HEK293 (cell line): ENCODE data around the gene PFKL.
A peak's percentile ranks its signal among the peaks of the same experiment; 100 is the strongest.

Source experiments
- BCL11A ChIP-seq: fragments of 450-650 bp; formaldehyde crosslinking; IDR thresholded peaks from 2 replicates; pipeline ENCODE4 v1.5.1; 2016; ENCODE audit warnings: low read depth, missing biosample characterization, missing genetic modification characterization
- GLIS1 ChIP-seq: fragments of 450-650 bp; formaldehyde crosslinking; IDR thresholded peaks from 2 replicates; pipeline ENCODE4 v1.5.1; 2016; ENCODE audit warnings: missing biosample characterization, missing genetic modification characterization
- IKZF3 ChIP-seq: fragments of 450-650 bp; IDR thresholded peaks from 2 replicates; pipeline ENCODE4 v1.5.0; 2018; ENCODE audit warnings: missing biosample characterization, mild to moderate bottlenecking, missing genetic modification characterization, moderate library complexity
- RBAK ChIP-seq: fragments of 450-650 bp; formaldehyde crosslinking; IDR thresholded peaks from 2 replicates; pipeline ENCODE4 v1.5.1; 2016; ENCODE audit warnings: missing biosample characterization, missing genetic modification characterization
- YY1 ChIP-seq: fragments of 450-650 bp; formaldehyde crosslinking; IDR thresholded peaks from 2 replicates; pipeline ENCODE4 v1.5.1; 2018; ENCODE audit warnings: missing biosample characterization, missing genetic modification characterization
- ZBTB17 ChIP-seq: fragments of 450-650 bp; formaldehyde crosslinking; IDR thresholded peaks from 2 replicates; pipeline ENCODE4 v1.5.1; 2016; ENCODE audit warnings: missing biosample characterization, missing genetic modification characterization
- ZBTB48 ChIP-seq: fragments of 450-650 bp; formaldehyde crosslinking; IDR thresholded peaks from 2 replicates; pipeline ENCODE4 v1.5.1; 2016; ENCODE audit warnings: missing biosample characterization, missing genetic modification characterization
- ZEB2 ChIP-seq: fragments of 450-650 bp; formaldehyde crosslinking; IDR thresholded peaks from 2 replicates; pipeline ENCODE4 v1.5.1; 2016; ENCODE audit warnings: missing biosample characterization, missing genetic modification characterization
- ZNF10 ChIP-seq: fragments of 450-650 bp; formaldehyde crosslinking; IDR thresholded peaks from 2 replicates; pipeline ENCODE4 v1.5.1; 2017; ENCODE audit warnings: missing biosample characterization, missing genetic modification characterization
- ZNF112 ChIP-seq: fragments of 450-650 bp; formaldehyde crosslinking; IDR thresholded peaks from 2 replicates; pipeline ENCODE4 v1.5.0; 2017; ENCODE audit warnings: missing biosample characterization, missing genetic modification characterization
- ZNF16 ChIP-seq: fragments of 450-650 bp; formaldehyde crosslinking; IDR thresholded peaks from 2 replicates; pipeline ENCODE4 v1.5.1; 2016; ENCODE audit warnings: low read depth, missing biosample characterization, missing genetic modification characterization
- ZNF24 ChIP-seq: fragments of 450-650 bp; formaldehyde crosslinking; IDR thresholded peaks from 2 replicates; pipeline ENCODE4 v1.5.1; 2016; ENCODE audit warnings: missing biosample characterization, missing genetic modification characterization
- ZNF302 ChIP-seq: fragments of 450-650 bp; formaldehyde crosslinking; IDR thresholded peaks from 2 replicates; pipeline ENCODE4 v1.5.1; 2016; ENCODE audit warnings: missing biosample characterization, missing genetic modification characterization, low read depth
- ZNF423 ChIP-seq: fragments of 450-650 bp; formaldehyde crosslinking; IDR thresholded peaks from 2 replicates; pipeline ENCODE4 v1.5.1; 2016; ENCODE audit warnings: missing biosample characterization, missing genetic modification characterization
- ZNF426 ChIP-seq: fragments of 450-650 bp; formaldehyde crosslinking; IDR thresholded peaks from 2 replicates; pipeline ENCODE4 v1.5.1; 2017; ENCODE audit warnings: missing biosample characterization, missing genetic modification characterization, mild to moderate bottlenecking, inconsistent platforms, moderate library complexity
- ZNF48 ChIP-seq: fragments of 450-650 bp; formaldehyde crosslinking; IDR thresholded peaks from 2 replicates; pipeline ENCODE4 v1.5.1; 2016; ENCODE audit warnings: missing biosample characterization, missing genetic modification characterization
- ZNF560 ChIP-seq: fragments of 450-650 bp; formaldehyde crosslinking; IDR thresholded peaks from 2 replicates; pipeline ENCODE4 v1.5.1; 2017; ENCODE audit warnings: missing biosample characterization, missing genetic modification characterization, borderline replicate concordance
- ZNF600 ChIP-seq: fragments of 450-650 bp; formaldehyde crosslinking; IDR thresholded peaks from 2 replicates; pipeline ENCODE4 v1.5.1; 2016; ENCODE audit warnings: missing biosample characterization, missing genetic modification characterization
- ZNF776 ChIP-seq: fragments of 450-650 bp; formaldehyde crosslinking; IDR thresholded peaks from 2 replicates; pipeline ENCODE4 v1.5.0; 2017; ENCODE audit warnings: missing biosample characterization, missing genetic modification characterization, borderline replicate concordance
- TF ChIP-seq, protein P1 (sequence below): fragments of 450-650 bp; formaldehyde crosslinking; IDR thresholded peaks from 2 replicates; pipeline ENCODE4 v1.5.1; 2016; ENCODE audit warnings: missing biosample characterization, missing genetic modification characterization
- TF ChIP-seq, protein P2 (sequence below): fragments of 450-650 bp; IDR thresholded peaks from 2 replicates; pipeline ENCODE4 v1.5.1; 2018; ENCODE audit warnings: missing biosample characterization, mild to moderate bottlenecking, missing genetic modification characterization
- TF ChIP-seq, protein P3 (sequence below): sonication (generic); formaldehyde crosslinking; IDR thresholded peaks from 2 replicates; pipeline ENCODE4 v1.8.1; 2022; ENCODE audit warnings: mild to moderate bottlenecking, moderate library complexity, missing genetic modification reagents
- TF ChIP-seq, protein P4 (sequence below): fragments of 450-650 bp; formaldehyde crosslinking; conservative IDR thresholded peaks from 2 replicates; pipeline ENCODE4 v1.5.1; 2016; ENCODE audit warnings: low read depth, missing biosample characterization, missing genetic modification characterization
- TF ChIP-seq, protein P5 (sequence below): fragments of 450-650 bp; formaldehyde crosslinking; IDR thresholded peaks from 2 replicates; pipeline ENCODE4 v1.5.1; 2016; ENCODE audit warnings: missing biosample characterization, missing genetic modification characterization
- TF ChIP-seq, protein P6 (sequence below): fragments of 450-650 bp; formaldehyde crosslinking; IDR thresholded peaks from 2 replicates; pipeline ENCODE4 v1.5.1; 2016; ENCODE audit warnings: missing biosample characterization, missing genetic modification characterization

Gene PFKL

DNA sequence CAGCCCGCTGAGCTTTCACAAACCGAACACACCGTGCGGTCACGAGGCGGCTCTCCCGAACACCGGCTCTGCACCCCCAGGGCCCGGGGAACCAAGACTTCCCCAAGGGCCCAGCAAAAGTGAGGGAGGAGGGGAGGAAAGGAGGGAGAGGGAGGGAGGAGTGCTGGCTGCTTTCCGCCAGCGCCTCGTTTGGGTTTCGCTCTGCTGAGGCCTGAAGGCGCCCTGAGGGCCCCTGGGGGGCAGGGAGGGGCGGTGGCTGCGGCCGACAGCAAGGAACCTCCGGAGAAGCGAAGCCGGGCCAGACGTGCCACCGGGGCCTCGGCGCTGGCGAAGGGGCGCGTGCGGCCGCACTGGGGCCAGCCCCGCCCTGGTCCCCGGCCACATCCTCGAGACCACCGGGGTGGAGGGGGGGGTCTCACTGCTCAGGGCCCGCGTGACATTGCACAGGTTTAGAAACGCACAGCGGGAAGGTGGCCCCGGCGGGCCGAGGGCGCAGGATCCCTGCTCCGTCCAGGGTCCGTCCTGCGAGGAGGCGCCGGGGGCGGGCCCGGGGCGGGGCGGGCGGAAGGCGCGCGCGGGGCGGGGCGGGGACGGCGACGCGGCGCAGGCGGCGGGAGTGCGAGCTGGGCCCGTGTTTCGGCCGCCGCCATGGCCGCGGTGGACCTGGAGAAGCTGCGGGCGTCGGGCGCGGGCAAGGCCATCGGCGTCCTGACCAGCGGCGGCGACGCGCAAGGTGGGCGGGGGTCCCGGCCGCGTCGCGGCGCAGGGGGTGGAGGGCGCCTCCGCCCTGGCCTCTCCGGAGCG is at the start of gene PFKL (continued):
- no peak for TF ChIP-seq YY1 (tag by site-specific recombination)
- TF ChIP-seq, protein P1, sequence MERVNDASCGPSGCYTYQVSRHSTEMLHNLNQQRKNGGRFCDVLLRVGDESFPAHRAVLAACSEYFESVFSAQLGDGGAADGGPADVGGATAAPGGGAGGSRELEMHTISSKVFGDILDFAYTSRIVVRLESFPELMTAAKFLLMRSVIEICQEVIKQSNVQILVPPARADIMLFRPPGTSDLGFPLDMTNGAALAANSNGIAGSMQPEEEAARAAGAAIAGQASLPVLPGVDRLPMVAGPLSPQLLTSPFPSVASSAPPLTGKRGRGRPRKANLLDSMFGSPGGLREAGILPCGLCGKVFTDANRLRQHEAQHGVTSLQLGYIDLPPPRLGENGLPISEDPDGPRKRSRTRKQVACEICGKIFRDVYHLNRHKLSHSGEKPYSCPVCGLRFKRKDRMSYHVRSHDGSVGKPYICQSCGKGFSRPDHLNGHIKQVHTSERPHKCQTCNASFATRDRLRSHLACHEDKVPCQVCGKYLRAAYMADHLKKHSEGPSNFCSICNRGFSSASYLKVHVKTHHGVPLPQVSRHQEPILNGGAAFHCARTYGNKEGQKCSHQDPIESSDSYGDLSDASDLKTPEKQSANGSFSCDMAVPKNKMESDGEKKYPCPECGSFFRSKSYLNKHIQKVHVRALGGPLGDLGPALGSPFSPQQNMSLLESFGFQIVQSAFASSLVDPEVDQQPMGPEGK (tag by site-specific recombination): peak; percentile 97
- TF ChIP-seq ZNF426: no peak
- peak; percentile 99 for TF ChIP-seq ZBTB48
- no peak for TF ChIP-seq ZNF48 (tag by site-specific recombination)
- peak; percentile 83 for TF ChIP-seq ZNF423
- TF ChIP-seq ZBTB17: peak; percentile 84
- TF ChIP-seq BCL11A (tag by site-specific recombination): peak; percentile 78
- TF ChIP-seq GLIS1 (tag by site-specific recombination): peak; percentile 96
- TF ChIP-seq ZNF600 (tag by site-specific recombination): peak; percentile 85
- no peak for TF ChIP-seq ZNF112 (tag by site-specific recombination)
- TF ChIP-seq, protein P2, sequence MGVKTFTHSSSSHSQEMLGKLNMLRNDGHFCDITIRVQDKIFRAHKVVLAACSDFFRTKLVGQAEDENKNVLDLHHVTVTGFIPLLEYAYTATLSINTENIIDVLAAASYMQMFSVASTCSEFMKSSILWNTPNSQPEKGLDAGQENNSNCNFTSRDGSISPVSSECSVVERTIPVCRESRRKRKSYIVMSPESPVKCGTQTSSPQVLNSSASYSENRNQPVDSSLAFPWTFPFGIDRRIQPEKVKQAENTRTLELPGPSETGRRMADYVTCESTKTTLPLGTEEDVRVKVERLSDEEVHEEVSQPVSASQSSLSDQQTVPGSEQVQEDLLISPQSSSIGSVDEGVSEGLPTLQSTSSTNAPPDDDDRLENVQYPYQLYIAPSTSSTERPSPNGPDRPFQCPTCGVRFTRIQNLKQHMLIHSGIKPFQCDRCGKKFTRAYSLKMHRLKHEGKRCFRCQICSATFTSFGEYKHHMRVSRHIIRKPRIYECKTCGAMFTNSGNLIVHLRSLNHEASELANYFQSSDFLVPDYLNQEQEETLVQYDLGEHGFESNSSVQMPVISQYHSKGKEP (tag by site-specific recombination): no peak
- TF ChIP-seq ZNF776 (tag by site-specific recombination): no peak
- TF ChIP-seq RBAK (tag by site-specific recombination): no peak
- TF ChIP-seq, protein P3, sequence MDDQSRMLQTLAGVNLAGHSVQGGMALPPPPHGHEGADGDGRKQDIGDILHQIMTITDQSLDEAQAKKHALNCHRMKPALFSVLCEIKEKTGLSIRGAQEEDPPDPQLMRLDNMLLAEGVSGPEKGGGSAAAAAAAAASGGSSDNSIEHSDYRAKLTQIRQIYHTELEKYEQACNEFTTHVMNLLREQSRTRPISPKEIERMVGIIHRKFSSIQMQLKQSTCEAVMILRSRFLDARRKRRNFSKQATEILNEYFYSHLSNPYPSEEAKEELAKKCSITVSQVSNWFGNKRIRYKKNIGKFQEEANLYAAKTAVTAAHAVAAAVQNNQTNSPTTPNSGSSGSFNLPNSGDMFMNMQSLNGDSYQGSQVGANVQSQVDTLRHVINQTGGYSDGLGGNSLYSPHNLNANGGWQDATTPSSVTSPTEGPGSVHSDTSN (CRISPR knock-in tag): peak; percentile 33; the same call in 1 of the 2 replicates
- no peak for TF ChIP-seq ZNF16
- peak; percentile 63 for TF ChIP-seq ZNF10 (tag by site-specific recombination)
- TF ChIP-seq, protein P4, sequence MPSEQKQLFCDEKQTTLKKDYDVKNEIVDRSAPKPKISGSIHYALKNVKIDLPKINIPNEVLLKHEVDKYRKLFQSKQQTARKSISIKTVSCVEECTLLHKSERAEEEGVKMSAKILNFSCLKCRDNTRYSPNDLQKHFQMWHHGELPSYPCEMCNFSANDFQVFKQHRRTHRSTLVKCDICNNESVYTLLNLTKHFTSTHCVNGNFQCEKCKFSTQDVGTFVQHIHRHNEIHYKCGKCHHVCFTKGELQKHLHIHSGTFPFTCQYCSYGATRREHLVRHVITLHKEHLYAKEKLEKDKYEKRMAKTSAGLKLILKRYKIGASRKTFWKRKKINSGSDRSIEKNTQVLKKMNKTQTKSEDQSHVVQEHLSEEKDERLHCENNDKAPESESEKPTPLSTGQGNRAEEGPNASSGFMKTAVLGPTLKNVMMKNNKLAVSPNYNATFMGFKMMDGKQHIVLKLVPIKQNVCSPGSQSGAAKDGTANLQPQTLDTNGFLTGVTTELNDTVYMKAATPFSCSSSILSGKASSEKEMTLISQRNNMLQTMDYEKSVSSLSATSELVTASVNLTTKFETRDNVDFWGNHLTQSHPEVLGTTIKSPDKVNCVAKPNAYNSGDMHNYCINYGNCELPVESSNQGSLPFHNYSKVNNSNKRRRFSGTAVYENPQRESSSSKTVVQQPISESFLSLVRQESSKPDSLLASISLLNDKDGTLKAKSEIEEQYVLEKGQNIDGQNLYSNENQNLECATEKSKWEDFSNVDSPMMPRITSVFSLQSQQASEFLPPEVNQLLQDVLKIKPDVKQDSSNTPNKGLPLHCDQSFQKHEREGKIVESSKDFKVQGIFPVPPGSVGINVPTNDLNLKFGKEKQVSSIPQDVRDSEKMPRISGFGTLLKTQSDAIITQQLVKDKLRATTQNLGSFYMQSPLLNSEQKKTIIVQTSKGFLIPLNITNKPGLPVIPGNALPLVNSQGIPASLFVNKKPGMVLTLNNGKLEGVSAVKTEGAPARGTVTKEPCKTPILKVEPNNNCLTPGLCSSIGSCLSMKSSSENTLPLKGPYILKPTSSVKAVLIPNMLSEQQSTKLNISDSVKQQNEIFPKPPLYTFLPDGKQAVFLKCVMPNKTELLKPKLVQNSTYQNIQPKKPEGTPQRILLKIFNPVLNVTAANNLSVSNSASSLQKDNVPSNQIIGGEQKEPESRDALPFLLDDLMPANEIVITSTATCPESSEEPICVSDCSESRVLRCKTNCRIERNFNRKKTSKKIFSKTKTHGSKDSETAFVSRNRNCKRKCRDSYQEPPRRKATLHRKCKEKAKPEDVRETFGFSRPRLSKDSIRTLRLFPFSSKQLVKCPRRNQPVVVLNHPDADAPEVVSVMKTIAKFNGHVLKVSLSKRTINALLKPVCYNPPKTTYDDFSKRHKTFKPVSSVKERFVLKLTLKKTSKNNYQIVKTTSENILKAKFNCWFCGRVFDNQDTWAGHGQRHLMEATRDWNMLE (tag by site-specific recombination): no peak
- TF ChIP-seq, protein P5, sequence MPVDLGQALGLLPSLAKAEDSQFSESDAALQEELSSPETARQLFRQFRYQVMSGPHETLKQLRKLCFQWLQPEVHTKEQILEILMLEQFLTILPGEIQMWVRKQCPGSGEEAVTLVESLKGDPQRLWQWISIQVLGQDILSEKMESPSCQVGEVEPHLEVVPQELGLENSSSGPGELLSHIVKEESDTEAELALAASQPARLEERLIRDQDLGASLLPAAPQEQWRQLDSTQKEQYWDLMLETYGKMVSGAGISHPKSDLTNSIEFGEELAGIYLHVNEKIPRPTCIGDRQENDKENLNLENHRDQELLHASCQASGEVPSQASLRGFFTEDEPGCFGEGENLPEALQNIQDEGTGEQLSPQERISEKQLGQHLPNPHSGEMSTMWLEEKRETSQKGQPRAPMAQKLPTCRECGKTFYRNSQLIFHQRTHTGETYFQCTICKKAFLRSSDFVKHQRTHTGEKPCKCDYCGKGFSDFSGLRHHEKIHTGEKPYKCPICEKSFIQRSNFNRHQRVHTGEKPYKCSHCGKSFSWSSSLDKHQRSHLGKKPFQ (tag by site-specific recombination): no peak
- TF ChIP-seq ZEB2: peak; percentile 90
- TF ChIP-seq IKZF3 (tag by site-specific recombination): peak; percentile 19; the same call in 1 of the 2 replicates
- TF ChIP-seq ZNF560: no peak
- TF ChIP-seq ZNF302: no peak
- TF ChIP-seq ZNF24 (tag by site-specific recombination): peak; percentile 19; the same call in 1 of the 2 replicates
- TF ChIP-seq, protein P6, sequence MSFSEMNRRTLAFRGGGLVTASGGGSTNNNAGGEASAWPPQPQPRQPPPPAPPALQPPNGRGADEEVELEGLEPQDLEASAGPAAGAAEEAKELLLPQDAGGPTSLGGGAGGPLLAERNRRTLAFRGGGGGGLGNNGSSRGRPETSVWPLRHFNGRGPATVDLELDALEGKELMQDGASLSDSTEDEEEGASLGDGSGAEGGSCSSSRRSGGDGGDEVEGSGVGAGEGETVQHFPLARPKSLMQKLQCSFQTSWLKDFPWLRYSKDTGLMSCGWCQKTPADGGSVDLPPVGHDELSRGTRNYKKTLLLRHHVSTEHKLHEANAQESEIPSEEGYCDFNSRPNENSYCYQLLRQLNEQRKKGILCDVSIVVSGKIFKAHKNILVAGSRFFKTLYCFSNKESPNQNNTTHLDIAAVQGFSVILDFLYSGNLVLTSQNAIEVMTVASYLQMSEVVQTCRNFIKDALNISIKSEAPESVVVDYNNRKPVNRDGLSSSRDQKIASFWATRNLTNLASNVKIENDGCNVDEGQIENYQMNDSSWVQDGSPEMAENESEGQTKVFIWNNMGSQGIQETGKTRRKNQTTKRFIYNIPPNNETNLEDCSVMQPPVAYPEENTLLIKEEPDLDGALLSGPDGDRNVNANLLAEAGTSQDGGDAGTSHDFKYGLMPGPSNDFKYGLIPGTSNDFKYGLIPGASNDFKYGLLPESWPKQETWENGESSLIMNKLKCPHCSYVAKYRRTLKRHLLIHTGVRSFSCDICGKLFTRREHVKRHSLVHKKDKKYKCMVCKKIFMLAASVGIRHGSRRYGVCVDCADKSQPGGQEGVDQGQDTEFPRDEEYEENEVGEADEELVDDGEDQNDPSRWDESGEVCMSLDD (tag by site-specific recombination): peak; percentile 93
